Esophagus muscularis mucosa (tissue), 3 donors: Measurements from ENCODE around the gene LRP5.

Source experiments
- CTCF ChIP-seq, 3 experiments: fragments of 200-600 bp in 2 of 3; fragments of 450-650 bp in 1 of 3; sonication (generic) in 2 of 3; IDR thresholded peaks; one replicate each; pipeline ENCODE4 v1.5.1; 2017 to 2019; ENCODE audit warnings: antibody characterized with exemption in 3 of 3, mild to moderate bottlenecking in 2 of 3, moderate library complexity in 1 of 3
- POLR2A ChIP-seq: fragments of 450-650 bp; IDR thresholded peaks from one replicate; pipeline ENCODE4 v1.6.1; 2017; ENCODE audit warnings: antibody characterized with exemption, moderate library complexity, mild to moderate bottlenecking, low read depth

GRCh38 chr11:68369756-68370155 lies 57.4 kb downstream of the LRP5 start:
- no peak for TF ChIP-seq CTCF (IDR thresholded peaks at IDR 0.05)
- TF ChIP-seq POLR2A = no peak
